Measurements from ENCODE around the gene URI1.

DNA sequence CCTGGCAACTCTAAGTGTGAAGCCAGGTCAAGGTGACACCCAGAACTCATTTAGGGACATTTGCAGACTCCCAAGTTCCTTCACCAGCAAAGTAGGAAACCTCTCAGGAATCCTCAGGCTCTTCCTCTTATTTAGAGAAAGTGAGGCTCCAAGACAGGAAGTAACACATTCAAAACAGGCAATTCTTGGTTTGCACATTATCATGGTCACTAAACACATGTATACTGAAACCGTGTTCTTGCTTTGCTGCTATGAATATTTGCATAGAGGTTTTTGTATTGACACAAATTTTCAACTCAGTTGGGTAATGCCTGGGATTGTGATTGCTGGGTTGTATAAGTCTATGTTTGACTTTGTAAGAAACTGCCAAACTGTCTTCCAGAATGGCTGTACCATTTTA is 13.2 kb upstream of the URI1 start:
- TF ChIP-seq, protein P1, sequence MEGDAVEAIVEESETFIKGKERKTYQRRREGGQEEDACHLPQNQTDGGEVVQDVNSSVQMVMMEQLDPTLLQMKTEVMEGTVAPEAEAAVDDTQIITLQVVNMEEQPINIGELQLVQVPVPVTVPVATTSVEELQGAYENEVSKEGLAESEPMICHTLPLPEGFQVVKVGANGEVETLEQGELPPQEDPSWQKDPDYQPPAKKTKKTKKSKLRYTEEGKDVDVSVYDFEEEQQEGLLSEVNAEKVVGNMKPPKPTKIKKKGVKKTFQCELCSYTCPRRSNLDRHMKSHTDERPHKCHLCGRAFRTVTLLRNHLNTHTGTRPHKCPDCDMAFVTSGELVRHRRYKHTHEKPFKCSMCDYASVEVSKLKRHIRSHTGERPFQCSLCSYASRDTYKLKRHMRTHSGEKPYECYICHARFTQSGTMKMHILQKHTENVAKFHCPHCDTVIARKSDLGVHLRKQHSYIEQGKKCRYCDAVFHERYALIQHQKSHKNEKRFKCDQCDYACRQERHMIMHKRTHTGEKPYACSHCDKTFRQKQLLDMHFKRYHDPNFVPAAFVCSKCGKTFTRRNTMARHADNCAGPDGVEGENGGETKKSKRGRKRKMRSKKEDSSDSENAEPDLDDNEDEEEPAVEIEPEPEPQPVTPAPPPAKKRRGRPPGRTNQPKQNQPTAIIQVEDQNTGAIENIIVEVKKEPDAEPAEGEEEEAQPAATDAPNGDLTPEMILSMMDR (IDR thresholded peaks at IDR 0.05) = no peak
- no peak for TF ChIP-seq EP300 (IDR thresholded peaks at IDR 0.05; ENCODE audit: low read depth)
- no peak for TF ChIP-seq POLR2AphosphoS5 (IDR thresholded peaks at IDR 0.05)
